ENCODE results near the gene ADSL.

Gene ADSL

GRCh38 chr22:40416267-40416570 lies 69.9 kb downstream of the ADSL start:
- DNase-seq (ENCODE audit: insufficient read length, low spot score) (no peak), FAIRE-seq (no peak)

GRCh38 chr22:40416636-40417035 lies 70.3 kb downstream of the ADSL start:
- FAIRE-seq (no peak), DNase-seq (ENCODE audit: insufficient read length, low spot score) (no peak)

GRCh38 chr22:40417041-40417440 lies 70.7 kb downstream of the ADSL start:
- FAIRE-seq = no peak
- no peak for DNase-seq (ENCODE audit: insufficient read length, low spot score)

GRCh38 chr22:40417881-40418280 lies 71.6 kb downstream of the ADSL start:
- FAIRE-seq = no peak
- DNase-seq (ENCODE audit: insufficient read length, low spot score) = no peak

- no peak for FAIRE-seq
These were observed 72.3 kb downstream of the ADSL start for GRCh38 chr22:40418366-40419201.

GRCh38 chr22:40419718-40420117 lies 73.4 kb downstream of the ADSL start:
- FAIRE-seq (no peak), DNase-seq (ENCODE audit: insufficient read length, low spot score) (no peak)

More at GRCh38 chr22:40418366-40419201, 72.3 kb downstream of the ADSL start:
- DNase-seq (ENCODE audit: insufficient read length, low spot score) = no peak

- FAIRE-seq (no peak), DNase-seq (ENCODE audit: insufficient read length, low spot score) (no peak)
These were observed 74.2 kb downstream of the ADSL start for GRCh38 chr22:40420341-40421081.

GRCh38 chr22:40421082-40421350 lies 74.7 kb downstream of the ADSL start:
- DNase-seq (ENCODE audit: insufficient read length, low spot score) = no peak
- no peak for FAIRE-seq

- FAIRE-seq (no peak), DNase-seq (ENCODE audit: insufficient read length, low spot score) (no peak)
These were observed 75.6 kb downstream of the ADSL start for GRCh38 chr22:40421941-40422340.

GRCh38 chr22:40422558-40423309 lies 76.4 kb downstream of the ADSL start:
- DNase-seq (ENCODE audit: insufficient read length, low spot score) (no peak), FAIRE-seq (no peak)

GRCh38 chr22:40423310-40423688 lies 77.0 kb downstream of the ADSL start:
- DNase-seq (ENCODE audit: insufficient read length, low spot score) (no peak), FAIRE-seq (no peak)

- DNase-seq (ENCODE audit: insufficient read length, low spot score) (no peak), FAIRE-seq (no peak)
These were observed 77.8 kb downstream of the ADSL start for GRCh38 chr22:40423882-40424640.

GRCh38 chr22:40425082-40425481 lies 78.8 kb downstream of the ADSL start:
- FAIRE-seq = no peak
- DNase-seq (ENCODE audit: insufficient read length, low spot score) = no peak

GRCh38 chr22:40426594-40427333 lies 80.5 kb downstream of the ADSL start:
- FAIRE-seq (no peak), DNase-seq (ENCODE audit: insufficient read length, low spot score) (no peak)

GRCh38 chr22:40428796-40429195 lies 82.5 kb downstream of the ADSL start:
- FAIRE-seq (no peak), DNase-seq (ENCODE audit: insufficient read length, low spot score) (no peak)

- FAIRE-seq (no peak), DNase-seq (ENCODE audit: insufficient read length, low spot score) (no peak)
These were observed 83.2 kb downstream of the ADSL start for GRCh38 chr22:40429481-40429880.

GRCh38 chr22:40430991-40431390 lies 84.7 kb downstream of the ADSL start:
- no peak for FAIRE-seq
- DNase-seq (ENCODE audit: insufficient read length, low spot score) = no peak

- no peak for DNase-seq (ENCODE audit: insufficient read length, low spot score)
- no peak for FAIRE-seq
These were observed 85.9 kb downstream of the ADSL start for GRCh38 chr22:40432157-40432556.

- FAIRE-seq (no peak), DNase-seq (ENCODE audit: insufficient read length, low spot score) (no peak)
These were observed 86.3 kb downstream of the ADSL start for GRCh38 chr22:40432625-40433024.

GRCh38 chr22:40433416-40434090 lies 87.3 kb downstream of the ADSL start:
- FAIRE-seq (peak; percentile 86), DNase-seq (ENCODE audit: insufficient read length, low spot score) (no peak)

Data from GM19239 (cell line).